SK-N-SH (cell line): ENCODE measurements around the gene AGXT.

Experiments
- CHD2 ChIP-seq: fragments of 150-350 bp; IDR thresholded peaks from 2 replicates; pipeline ENCODE4 v1.6.1; 2018; ENCODE audit warnings: low read length; ENCODE audit not compliant: partially characterized antibody
- EP300 ChIP-seq, 2 experiments: IDR thresholded peaks; 2 replicates each; pipeline versions ENCODE4 v1.4.0 to v1.6.1; 2012; ENCODE audit warnings: borderline replicate concordance in 1 of 2, low read depth in 1 of 2, low read length in 1 of 2
- EZH2phosphoT487 ChIP-seq: fragments of 200-600 bp; sonication (generic); IDR thresholded peaks from 2 replicates; pipeline ENCODE4 v1.6.1; 2017; ENCODE audit warnings: low read depth, mixed run types, mild to moderate bottlenecking, antibody characterized with exemption, moderate library complexity, borderline replicate concordance
- FOXM1 ChIP-seq: IDR thresholded peaks from 2 replicates; pipeline ENCODE4 v1.4.0; 2012; ENCODE audit warnings: low read depth, mild to moderate bottlenecking
- REST ChIP-seq: IDR thresholded peaks from 2 replicates; pipeline ENCODE4 v1.6.1; 2012; ENCODE audit warnings: mild to moderate bottlenecking, low read depth, low read length, moderate library complexity
- SIN3A ChIP-seq: IDR thresholded peaks from 2 replicates; pipeline ENCODE4 v1.6.1; 2012; ENCODE audit warnings: low read depth, mild to moderate bottlenecking, low read length, moderate library complexity, borderline replicate concordance
- TEAD4 ChIP-seq: IDR thresholded peaks from 2 replicates; pipeline ENCODE4 v1.4.0; 2012; ENCODE audit warnings: mild to moderate bottlenecking, borderline replicate concordance; ENCODE audit not compliant: insufficient read depth
- TF ChIP-seq, protein P1 (sequence below): fragments of 200-600 bp; sonication (generic); IDR thresholded peaks from 2 replicates; pipeline ENCODE4 v1.6.1; 2017; ENCODE audit warnings: antibody characterized with exemption, mild to moderate bottlenecking, moderate library complexity
- TF ChIP-seq, protein P2 (sequence below): IDR thresholded peaks from 2 replicates; pipeline ENCODE4 v1.4.0; 2012; ENCODE audit warnings: low read depth

DNA sequence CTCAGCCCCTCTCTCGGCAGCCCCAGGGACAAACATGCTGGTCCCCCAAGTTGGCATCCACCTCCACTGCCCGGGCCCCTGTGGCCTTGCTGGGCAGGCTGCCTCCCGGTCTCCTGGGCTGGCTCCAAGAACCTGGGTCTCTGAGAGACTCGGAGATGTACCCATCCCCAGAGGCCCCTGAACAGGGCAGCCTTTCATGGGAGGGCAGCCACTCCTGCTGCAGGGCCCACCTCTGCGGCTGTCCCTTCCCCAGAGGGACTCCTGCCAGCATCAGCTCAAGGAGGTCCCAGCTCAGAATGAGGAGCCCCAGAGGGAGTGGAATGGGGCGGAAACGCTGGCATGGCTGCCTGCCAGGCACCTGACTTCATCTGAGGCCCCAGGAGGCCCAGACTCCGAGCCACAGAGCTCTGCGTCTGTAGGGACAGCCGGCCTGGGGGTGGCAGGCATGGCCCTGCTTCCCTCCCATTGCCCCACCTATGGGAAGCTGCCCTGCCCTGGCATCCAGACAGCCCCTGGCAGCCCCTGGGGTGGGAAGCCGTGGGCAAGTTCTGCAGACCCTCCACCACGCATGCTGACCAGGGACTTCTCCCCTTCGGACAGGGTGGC lies 36.7 kb downstream of the AGXT start:
- TF ChIP-seq, protein P1, sequence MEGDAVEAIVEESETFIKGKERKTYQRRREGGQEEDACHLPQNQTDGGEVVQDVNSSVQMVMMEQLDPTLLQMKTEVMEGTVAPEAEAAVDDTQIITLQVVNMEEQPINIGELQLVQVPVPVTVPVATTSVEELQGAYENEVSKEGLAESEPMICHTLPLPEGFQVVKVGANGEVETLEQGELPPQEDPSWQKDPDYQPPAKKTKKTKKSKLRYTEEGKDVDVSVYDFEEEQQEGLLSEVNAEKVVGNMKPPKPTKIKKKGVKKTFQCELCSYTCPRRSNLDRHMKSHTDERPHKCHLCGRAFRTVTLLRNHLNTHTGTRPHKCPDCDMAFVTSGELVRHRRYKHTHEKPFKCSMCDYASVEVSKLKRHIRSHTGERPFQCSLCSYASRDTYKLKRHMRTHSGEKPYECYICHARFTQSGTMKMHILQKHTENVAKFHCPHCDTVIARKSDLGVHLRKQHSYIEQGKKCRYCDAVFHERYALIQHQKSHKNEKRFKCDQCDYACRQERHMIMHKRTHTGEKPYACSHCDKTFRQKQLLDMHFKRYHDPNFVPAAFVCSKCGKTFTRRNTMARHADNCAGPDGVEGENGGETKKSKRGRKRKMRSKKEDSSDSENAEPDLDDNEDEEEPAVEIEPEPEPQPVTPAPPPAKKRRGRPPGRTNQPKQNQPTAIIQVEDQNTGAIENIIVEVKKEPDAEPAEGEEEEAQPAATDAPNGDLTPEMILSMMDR = no peak
- TF ChIP-seq FOXM1 (no peak), EP300 (IDR thresholded peaks at IDR 0.05; ENCODE audit: borderline replicate concordance in 1 of 2, low read depth in 1 of 2, low read length in 1 of 2) (no peak), TEAD4 (no peak), EZH2phosphoT487 (no peak), SIN3A (no peak), REST (no peak), CHD2 (no peak)
- TF ChIP-seq, protein P2, sequence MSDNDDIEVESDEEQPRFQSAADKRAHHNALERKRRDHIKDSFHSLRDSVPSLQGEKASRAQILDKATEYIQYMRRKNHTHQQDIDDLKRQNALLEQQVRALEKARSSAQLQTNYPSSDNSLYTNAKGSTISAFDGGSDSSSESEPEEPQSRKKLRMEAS = no peak
